Erythroblast (primary cell): ENCODE measurements around the gene SMIM34.
"Not testable (repeated sequence)": the region's sequence is repeated elsewhere in the genome, so short reads cannot be mapped to it uniquely, and the experiment has no call there.

Experiments used
- DNase-seq, 2 experiments: peaks; one replicate each; lab custom pipeline; 2025; lab: John Stamatoyannopoulos, UW

The SMIM34 gene

GRCh38 chr21:34423805-34424204 lies at the start of gene SMIM34:
Gene SMIM34 (minus strand): TSS chr21:34423951. CDS start chr21:34423839, 112 bp downstream.
- DNase-seq, result not testable (repeated sequence)

GRCh38 chr21:34467333-34467732 lies 43.6 kb upstream of the SMIM34 start:
- DNase-seq, result not testable (repeated sequence)

GRCh38 chr21:34459426-34459825 lies 35.7 kb upstream of the SMIM34 start:
- not testable (repeated sequence) for DNase-seq

- DNase-seq, result not testable (repeated sequence)
Measured at GRCh38 chr21:34458266-34458665, 34.5 kb upstream of the SMIM34 start.

- not testable (repeated sequence) for DNase-seq
Measured at GRCh38 chr21:34456180-34456579, 32.4 kb upstream of the SMIM34 start.

- DNase-seq, result not testable (repeated sequence)
Measured at GRCh38 chr21:34455628-34456027, 31.9 kb upstream of the SMIM34 start.

- not testable (repeated sequence) for DNase-seq
Measured at GRCh38 chr21:34447018-34447417, 23.3 kb upstream of the SMIM34 start.

- not testable (repeated sequence) for DNase-seq
Measured at GRCh38 chr21:34443486-34443885, 19.7 kb upstream of the SMIM34 start.

GRCh38 chr21:34429710-34430109 lies 6.0 kb upstream of the SMIM34 start:
- DNase-seq, result not testable (repeated sequence)

GRCh38 chr21:34428441-34428840 lies 4.7 kb upstream of the SMIM34 start:
- not testable (repeated sequence) for DNase-seq

GRCh38 chr21:34427339-34427738 lies 3.6 kb upstream of the SMIM34 start:
- not testable (repeated sequence) for DNase-seq

GRCh38 chr21:34417448-34418077 lies 6.2 kb downstream of the SMIM34 start:
- DNase-seq, result not testable (repeated sequence)

- DNase-seq, result not testable (repeated sequence)
Measured at GRCh38 chr21:34407294-34407693, 16.5 kb downstream of the SMIM34 start.

GRCh38 chr21:34406676-34407075 lies 17.1 kb downstream of the SMIM34 start:
- not testable (repeated sequence) for DNase-seq

- DNase-seq, result not testable (repeated sequence)
Measured at GRCh38 chr21:34406102-34406501, 17.6 kb downstream of the SMIM34 start.

- DNase-seq, result not testable (repeated sequence)
Measured at GRCh38 chr21:34405686-34406085, 18.1 kb downstream of the SMIM34 start.

- not testable (repeated sequence) for DNase-seq
Measured at GRCh38 chr21:34404742-34405141, 19.0 kb downstream of the SMIM34 start.

- not testable (repeated sequence) for DNase-seq
Measured at GRCh38 chr21:34400522-34400921, 23.2 kb downstream of the SMIM34 start.

GRCh38 chr21:34383724-34384415 lies 39.9 kb downstream of the SMIM34 start:
- DNase-seq, result not testable (repeated sequence)

GRCh38 chr21:34383138-34383537 lies 40.6 kb downstream of the SMIM34 start:
- DNase-seq, result not testable (repeated sequence)

GRCh38 chr21:34375619-34375972 lies 48.2 kb downstream of the SMIM34 start:
- not testable (repeated sequence) for DNase-seq

- DNase-seq, result not testable (repeated sequence)
Measured at GRCh38 chr21:34374940-34375618, 48.7 kb downstream of the SMIM34 start, which contains the start of gene SMIM11. Gene SMIM11 (plus strand): TSS chr21:34375507. CDS start chr21:34379505, 3,998 bp downstream.
